KBM-7 (cell line): ENCODE measurements around the gene HADH.
"Not testable (repeated sequence)": the region's sequence is repeated elsewhere in the genome, so short reads cannot be mapped to it uniquely, and the experiment has no call there.

Experiments
- DNase-seq: peaks from one replicate; pipeline ENCODE4 v3.0.0-alpha.2; 2015
- in situ Hi-C: fragments of 300-500 bp; cut with MboI; formaldehyde crosslinking; loops from 2 replicates; pipeline ENCODE4 v1.14.3; 2020; ENCODE audit warnings: low sequenced_read_pairs, low pct_unique_long_range_greater_than_20kb, mixed read lengths

Gene HADH

GRCh38 chr4:107991945-107992630 is 2.4 kb downstream of the HADH start:
- no peak for DNase-seq
- in situ Hi-C loops = no loop called here

- in situ Hi-C loops = no loop called here
- DNase-seq = peak; percentile 42
Measured at GRCh38 chr4:107993969-107994368, 4.3 kb downstream of the HADH start.

- DNase-seq = no peak
- in situ Hi-C loops = no loop called here
Measured at GRCh38 chr4:107994894-107995293, 5.2 kb downstream of the HADH start.

- DNase-seq = peak; percentile 32
- in situ Hi-C loops = no loop called here
Measured at GRCh38 chr4:107996949-107997788, 7.5 kb downstream of the HADH start.

GRCh38 chr4:107997794-107998193 is 8.1 kb downstream of the HADH start:
- in situ Hi-C loops = no loop called here
- no peak for DNase-seq

- DNase-seq = no peak
- in situ Hi-C loops = loop anchor here (25.0 kb wide), 1 partner anchor 562 kb away; no protein-coding TSS in a partner anchor
Measured at GRCh38 chr4:107999932-108000539, 10.3 kb downstream of the HADH start.

GRCh38 chr4:108001540-108002135 is 11.9 kb downstream of the HADH start:
- no peak for DNase-seq
- in situ Hi-C loops = loop anchor here (25.0 kb wide), 1 partner anchor 561 kb away; no protein-coding TSS in a partner anchor

GRCh38 chr4:108003982-108004515 is 14.4 kb downstream of the HADH start:
- no peak for DNase-seq
- in situ Hi-C loops = loop anchor here (25.0 kb wide), 1 partner anchor 558 kb away; no protein-coding TSS in a partner anchor

GRCh38 chr4:108004646-108005045 is 15.0 kb downstream of the HADH start:
- in situ Hi-C loops = loop anchor here (25.0 kb wide), 1 partner anchor 558 kb away; no protein-coding TSS in a partner anchor
- no peak for DNase-seq

- no peak for DNase-seq
- in situ Hi-C loops = loop anchor here (25.0 kb wide), 1 partner anchor 556 kb away; no protein-coding TSS in a partner anchor
Measured at GRCh38 chr4:108005807-108006206, 16.1 kb downstream of the HADH start.

- no peak for DNase-seq
- in situ Hi-C loops = loop anchor here (25.0 kb wide), 1 partner anchor 556 kb away; no protein-coding TSS in a partner anchor
Measured at GRCh38 chr4:108006361-108006760, 16.7 kb downstream of the HADH start.

- DNase-seq = no peak
- in situ Hi-C loops = loop anchor here (25.0 kb wide), 1 partner anchor 554 kb away; no protein-coding TSS in a partner anchor
Measured at GRCh38 chr4:108007984-108008383, 18.3 kb downstream of the HADH start.

- in situ Hi-C loops = loop anchor here (25.0 kb wide), 1 partner anchor 554 kb away; no protein-coding TSS in a partner anchor
- DNase-seq = no peak
Measured at GRCh38 chr4:108008721-108009120, 19.0 kb downstream of the HADH start.

- in situ Hi-C loops = loop anchor here (25.0 kb wide), 1 partner anchor 552 kb away; no protein-coding TSS in a partner anchor
- DNase-seq = no peak
Measured at GRCh38 chr4:108010167-108010566, 20.5 kb downstream of the HADH start.

GRCh38 chr4:108012382-108012781 is 22.7 kb downstream of the HADH start:
- in situ Hi-C loops = loop anchor here (25.0 kb wide), 1 partner anchor 550 kb away; no protein-coding TSS in a partner anchor
- DNase-seq = not testable (repeated sequence)

GRCh38 chr4:108013327-108013726 is 23.6 kb downstream of the HADH start:
- in situ Hi-C loops = loop anchor here (25.0 kb wide), 1 partner anchor 549 kb away; no protein-coding TSS in a partner anchor
- no peak for DNase-seq

GRCh38 chr4:108013955-108014354 is 24.3 kb downstream of the HADH start:
- in situ Hi-C loops = loop anchor here (25.0 kb wide), 1 partner anchor 548 kb away; no protein-coding TSS in a partner anchor
- no peak for DNase-seq

GRCh38 chr4:108018040-108018883 is 28.6 kb downstream of the HADH start:
- in situ Hi-C loops = loop anchor here (25.0 kb wide), 1 partner anchor 544 kb away; no protein-coding TSS in a partner anchor
- DNase-seq = peak; percentile 72
